Peyer's patch (tissue), 4 donors: ENCODE measurements around the gene GM2A. TPM values are rescaled to one million over a fixed set of nuclear protein-coding genes. Genes with fewer than 3 reads are reported as not detected.

Experiments
- DNase-seq, 3 donors: peaks; one replicate each; pipeline ENCODE4 v3.0.0-alpha.2; 2017 to 2019
- H3K27ac ChIP-seq, 4 donors: fragments of 200-600 bp; sonication (generic); one replicate each; pipeline ENCODE4 v1.5.1; 2016 to 2019
- H3K27me3 ChIP-seq, 2 donors: fragments of 200-600 bp; sonication (generic); one replicate each; pipeline ENCODE4 v1.5.1; 2019
- H3K36me3 ChIP-seq, 3 donors: fragments of 200-600 bp; sonication (generic); one replicate each; pipeline ENCODE4 v1.5.1; 2016 to 2019
- H3K4me1 ChIP-seq, 4 donors: fragments of 200-600 bp; sonication (generic); one replicate each; pipeline ENCODE4 v1.5.1; 2016 to 2019
- H3K4me3 ChIP-seq, 4 donors: fragments of 200-600 bp; sonication (generic); 1 replicate in 3 of 4; 2 replicates in 1 of 4; pipeline ENCODE4 v1.5.1; 2016 to 2019; ENCODE audit warnings: mild to moderate bottlenecking in 1 of 4
- H3K9me3 ChIP-seq, 4 donors: fragments of 200-600 bp; sonication (generic); one replicate each; pipeline ENCODE4 v1.5.1; 2016 to 2019; ENCODE audit warnings: mild to moderate bottlenecking in 1 of 4
- POLR2A ChIP-seq, 2 donors: fragments of 450-650 bp; IDR thresholded peaks; one replicate each; pipeline ENCODE4 v1.5.1; 2017; ENCODE audit warnings: antibody characterized with exemption in 2 of 2, mild to moderate bottlenecking in 2 of 2, moderate library complexity in 2 of 2
- total RNA-seq, 4 donors: library from RNA; depleted of rRNA; stranded (reverse); fragments of >200 nt; gene quantifications; one replicate each; pipeline ENCODE4 v1.1.0, GENCODE V29; 2016
- TF ChIP-seq, protein P1 (sequence below), 6 experiments: fragments of 450-650 bp in 4 of 6; fragments of 200-600 bp in 2 of 6; sonication (generic) in 1 of 6; IDR thresholded peaks; one replicate each; pipeline ENCODE4 v1.5.1; 2017 to 2019; ENCODE audit warnings: antibody characterized with exemption in 6 of 6, mild to moderate bottlenecking in 3 of 6, moderate library complexity in 1 of 6

The GM2A gene
- total RNA-seq, 4 donors from 2014 or later = 15.1 to 27.2 (median 16.8) TPM

DNA sequence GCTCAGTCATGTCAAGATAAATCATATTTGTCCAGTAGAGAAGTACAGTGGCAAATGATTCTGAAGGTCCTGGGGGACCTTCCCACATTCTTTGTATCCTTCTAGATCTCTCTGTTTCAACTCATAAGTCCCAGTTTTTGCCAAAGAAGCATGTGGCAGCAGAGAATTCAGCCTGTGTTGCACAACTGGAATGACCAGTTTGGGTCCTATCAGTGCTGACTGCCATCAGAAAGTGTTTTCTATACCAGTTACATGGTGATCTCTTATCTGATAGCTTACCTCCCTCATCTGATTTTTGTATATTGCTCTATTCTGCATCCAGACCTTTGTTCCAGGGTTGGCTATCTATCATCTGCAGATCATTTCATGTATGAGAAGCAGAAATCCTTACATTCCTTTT, 21.7 kb downstream of the GM2A start:
- no peak overlapping the region for H3K27ac ChIP-seq
- TF ChIP-seq POLR2A (IDR thresholded peaks at IDR 0.05) = no peak
- TF ChIP-seq, protein P1, sequence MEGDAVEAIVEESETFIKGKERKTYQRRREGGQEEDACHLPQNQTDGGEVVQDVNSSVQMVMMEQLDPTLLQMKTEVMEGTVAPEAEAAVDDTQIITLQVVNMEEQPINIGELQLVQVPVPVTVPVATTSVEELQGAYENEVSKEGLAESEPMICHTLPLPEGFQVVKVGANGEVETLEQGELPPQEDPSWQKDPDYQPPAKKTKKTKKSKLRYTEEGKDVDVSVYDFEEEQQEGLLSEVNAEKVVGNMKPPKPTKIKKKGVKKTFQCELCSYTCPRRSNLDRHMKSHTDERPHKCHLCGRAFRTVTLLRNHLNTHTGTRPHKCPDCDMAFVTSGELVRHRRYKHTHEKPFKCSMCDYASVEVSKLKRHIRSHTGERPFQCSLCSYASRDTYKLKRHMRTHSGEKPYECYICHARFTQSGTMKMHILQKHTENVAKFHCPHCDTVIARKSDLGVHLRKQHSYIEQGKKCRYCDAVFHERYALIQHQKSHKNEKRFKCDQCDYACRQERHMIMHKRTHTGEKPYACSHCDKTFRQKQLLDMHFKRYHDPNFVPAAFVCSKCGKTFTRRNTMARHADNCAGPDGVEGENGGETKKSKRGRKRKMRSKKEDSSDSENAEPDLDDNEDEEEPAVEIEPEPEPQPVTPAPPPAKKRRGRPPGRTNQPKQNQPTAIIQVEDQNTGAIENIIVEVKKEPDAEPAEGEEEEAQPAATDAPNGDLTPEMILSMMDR (IDR thresholded peaks at IDR 0.05) = no peak
- no peaks in the 10 kb centered on the region for H3K27me3 ChIP-seq
- H3K4me3 ChIP-seq = no peak overlapping the region
- DNase-seq = no peak
- H3K4me1 ChIP-seq = no peaks in the 10 kb centered on the region
- no peaks in the 10 kb centered on the region for H3K36me3 ChIP-seq
- no peaks in the 10 kb centered on the region for H3K9me3 ChIP-seq

DNA sequence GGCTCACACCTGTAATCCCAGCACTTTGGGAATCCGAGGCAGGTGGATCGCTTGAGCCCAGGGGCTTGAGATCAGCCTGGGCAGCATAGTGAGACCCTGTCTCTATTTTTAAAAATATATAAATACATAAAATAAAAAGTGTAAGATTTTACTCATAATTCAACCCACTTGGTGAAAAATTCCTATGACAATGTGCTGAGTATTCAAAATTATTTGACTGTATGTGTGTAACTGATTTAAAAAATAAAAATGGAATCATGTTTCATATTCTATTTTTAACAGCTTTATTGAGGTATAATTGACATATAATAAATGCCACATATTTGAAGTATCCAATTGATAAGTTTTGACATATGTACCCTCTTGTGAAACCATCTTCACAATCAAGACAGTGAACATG, 22.8 kb downstream of the GM2A start:
- H3K9me3 ChIP-seq = no peaks in the 10 kb centered on the region
- no peak for DNase-seq
- no peaks in the 10 kb centered on the region for H3K4me1 ChIP-seq
- H3K27ac ChIP-seq = no peak overlapping the region
- no peaks in the 10 kb centered on the region for H3K36me3 ChIP-seq
- H3K27me3 ChIP-seq = no peaks in the 10 kb centered on the region
- H3K4me3 ChIP-seq = no peak overlapping the region
- TF ChIP-seq, protein P1 (IDR thresholded peaks at IDR 0.05) = no peak
- no peak for TF ChIP-seq POLR2A (IDR thresholded peaks at IDR 0.05)

DNA sequence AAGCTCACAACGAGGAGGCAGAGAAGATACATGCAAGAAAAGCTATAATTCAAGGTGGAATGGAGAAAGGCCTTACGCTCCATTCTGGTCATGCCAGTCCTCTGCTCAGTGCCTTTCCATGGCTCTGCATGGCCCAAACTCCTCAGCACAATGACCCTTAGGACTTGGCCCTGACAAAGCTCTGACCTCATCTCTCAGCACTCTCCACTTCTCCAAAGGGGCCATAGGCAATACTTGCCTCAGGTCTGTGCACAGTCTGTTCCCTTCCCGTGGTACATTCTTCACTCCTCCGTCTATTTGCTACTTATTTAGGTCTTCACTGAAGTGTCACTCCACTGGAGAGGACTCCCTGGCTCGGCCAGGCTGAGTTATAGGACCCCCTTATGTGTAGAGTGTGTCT, 25.9 kb downstream of the GM2A start:
- no peak overlapping the region for H3K4me3 ChIP-seq
- no peak overlapping the region for H3K27ac ChIP-seq
- no peaks in the 10 kb centered on the region for H3K36me3 ChIP-seq
- no peaks in the 10 kb centered on the region for H3K4me1 ChIP-seq
- TF ChIP-seq, protein P1 (IDR thresholded peaks at IDR 0.05) = no peak
- no peak for TF ChIP-seq POLR2A (IDR thresholded peaks at IDR 0.05)
- no peak for DNase-seq
- no peaks in the 10 kb centered on the region for H3K27me3 ChIP-seq
- no peaks in the 10 kb centered on the region for H3K9me3 ChIP-seq

DNA sequence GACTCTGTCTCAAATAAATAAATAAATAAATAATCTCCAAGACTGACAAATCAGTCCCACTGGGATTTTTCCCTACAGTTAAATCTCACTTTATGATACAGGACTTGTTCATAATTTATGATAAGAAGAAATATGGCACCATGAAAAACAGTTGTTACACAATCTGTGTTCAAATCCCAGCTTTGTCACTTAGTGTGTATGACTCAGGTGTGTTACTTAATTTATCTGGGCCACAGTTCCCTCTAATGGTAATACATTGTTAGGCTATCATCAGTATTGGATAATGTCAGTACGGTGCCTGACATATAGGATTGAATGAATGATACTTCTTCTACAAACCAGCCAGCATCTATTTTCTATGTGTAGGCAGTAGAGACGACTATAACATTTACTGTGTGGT, 27.5 kb downstream of the GM2A start:
- H3K27ac ChIP-seq = no peak overlapping the region
- no peak overlapping the region for H3K4me3 ChIP-seq
- no peaks in the 10 kb centered on the region for H3K27me3 ChIP-seq
- H3K4me1 ChIP-seq = no peaks in the 10 kb centered on the region
- no peaks in the 10 kb centered on the region for H3K36me3 ChIP-seq
- TF ChIP-seq POLR2A (IDR thresholded peaks at IDR 0.05) = no peak
- TF ChIP-seq, protein P1 (IDR thresholded peaks at IDR 0.05) = no peak
- H3K9me3 ChIP-seq = no peaks in the 10 kb centered on the region
- no peak for DNase-seq

DNA sequence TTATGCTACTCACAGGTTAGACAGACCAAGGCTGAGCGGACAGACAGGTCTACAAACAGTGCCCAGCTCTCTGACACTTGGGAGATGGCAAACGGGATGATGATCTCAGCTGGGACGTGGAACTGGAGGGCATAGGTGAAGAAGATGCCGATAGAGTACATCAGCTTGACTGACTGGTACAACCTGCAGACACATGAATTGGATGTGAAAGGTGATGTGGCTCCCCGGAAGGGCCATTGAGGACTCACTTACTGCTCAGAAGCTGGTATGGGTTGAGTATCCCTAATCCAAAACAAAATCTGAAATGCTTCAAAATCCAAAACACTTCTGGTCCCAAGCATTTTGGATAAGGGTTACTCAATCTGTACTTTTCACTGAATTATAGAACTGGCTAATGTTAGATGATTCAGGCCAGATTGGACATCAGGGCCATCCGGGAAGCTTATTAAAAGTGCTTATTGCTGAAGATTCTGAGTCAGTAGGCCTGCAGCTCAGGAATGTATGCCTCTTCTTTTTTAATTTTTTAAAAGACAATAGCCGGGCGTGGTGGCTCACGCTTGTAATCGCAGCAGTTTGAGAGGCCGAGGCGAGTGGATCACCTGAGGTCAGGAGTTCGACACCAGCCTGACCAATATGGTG, 28.1 kb downstream of the GM2A start:
- no peaks in the 10 kb centered on the region for H3K9me3 ChIP-seq
- no peak for DNase-seq
- H3K4me3 ChIP-seq = no peak overlapping the region
- no peaks in the 10 kb centered on the region for H3K27me3 ChIP-seq
- H3K36me3 ChIP-seq = no peaks in the 10 kb centered on the region
- no peak overlapping the region for H3K27ac ChIP-seq
- no peaks in the 10 kb centered on the region for H3K4me1 ChIP-seq
- TF ChIP-seq, protein P1 (IDR thresholded peaks at IDR 0.05) = no peak
- TF ChIP-seq POLR2A (IDR thresholded peaks at IDR 0.05) = no peak
